Kidney tubule cell (primary cell): ENCODE measurements around the gene ADAMTS10.
A peak's percentile ranks its signal among the peaks of the same experiment; 100 is the strongest.
"Not testable (repeated sequence)": the region's sequence is repeated elsewhere in the genome, so short reads cannot be mapped to it uniquely, and the experiment has no call there.

Source experiments
- DNase-seq: peaks from one replicate; pipeline ENCODE4 v3.0.0-alpha.2; 2018; ENCODE audit warnings: low spot score

ADAMTS10 gene

GRCh38 chr19:8610041-8610935, at the start of gene ADAMTS10:
ADAMTS10 (minus strand) TSS chr19:8610715; CDS start chr19:8605710, 5,005 bp downstream.
- DNase-seq = no peak

GRCh38 chr19:8659905-8660304, 49.4 kb upstream of the ADAMTS10 start:
- no peak for DNase-seq

- DNase-seq = no peak
Observed at GRCh38 chr19:8657869-8658268, 47.4 kb upstream of the ADAMTS10 start.

- no peak for DNase-seq
Observed at GRCh38 chr19:8655340-8655709, 44.8 kb upstream of the ADAMTS10 start.

GRCh38 chr19:8654591-8655339, 44.2 kb upstream of the ADAMTS10 start:
- peak; percentile 50 for DNase-seq

- no peak for DNase-seq
Observed at GRCh38 chr19:8648240-8648639, 37.7 kb upstream of the ADAMTS10 start.

- no peak for DNase-seq
Observed at GRCh38 chr19:8643860-8644653, 33.5 kb upstream of the ADAMTS10 start.

- no peak for DNase-seq
Observed at GRCh38 chr19:8642561-8642960, 32.0 kb upstream of the ADAMTS10 start.

- DNase-seq = peak; percentile 43
Observed at GRCh38 chr19:8641908-8642547, 31.5 kb upstream of the ADAMTS10 start.

- no peak for DNase-seq
Observed at GRCh38 chr19:8641221-8641907, 30.8 kb upstream of the ADAMTS10 start.

GRCh38 chr19:8640402-8641004, 30.0 kb upstream of the ADAMTS10 start:
- no peak for DNase-seq

- DNase-seq = no peak
Observed at GRCh38 chr19:8639821-8640401, 29.4 kb upstream of the ADAMTS10 start.

GRCh38 chr19:8638078-8638619, 27.6 kb upstream of the ADAMTS10 start:
- no peak for DNase-seq

- not testable (repeated sequence) for DNase-seq
Observed at GRCh38 chr19:8637070-8637469, 26.6 kb upstream of the ADAMTS10 start.

- DNase-seq = no peak
Observed at GRCh38 chr19:8635422-8635821, 24.9 kb upstream of the ADAMTS10 start.

GRCh38 chr19:8631425-8631819, 20.9 kb upstream of the ADAMTS10 start:
- DNase-seq = no peak

- no peak for DNase-seq
Observed at GRCh38 chr19:8630796-8631424, 20.4 kb upstream of the ADAMTS10 start.

- no peak for DNase-seq
Observed at GRCh38 chr19:8629996-8630683, 19.6 kb upstream of the ADAMTS10 start, which contains the start of gene NFILZ. NFILZ (plus strand) TSS chr19:8630633; CDS start chr19:8676766, 46,133 bp downstream.

GRCh38 chr19:8629184-8629583, 18.7 kb upstream of the ADAMTS10 start:
- no peak for DNase-seq
